Fibroblast of the aortic adventitia (primary cell): ENCODE measurements around the gene MICU1. TPM values are rescaled to one million over a fixed set of nuclear protein-coding genes. Genes with fewer than 3 reads are reported as not detected.

Source experiments
- DNase-seq: peaks from one replicate; pipeline ENCODE4 v3.0.0-alpha.2; 2010; ENCODE audit warnings: low read depth
- H3K4me3 ChIP-seq: 2 replicates; pipeline ENCODE4 v1.5.1; 2011; ENCODE audit warnings: low read depth, mild to moderate bottlenecking, control low read depth, low read length, moderate library complexity
- CTCF ChIP-seq: IDR thresholded peaks from 2 replicates; pipeline ENCODE4 v1.5.1; 2011; ENCODE audit warnings: mild to moderate bottlenecking, low read length, control low read depth, inconsistent platforms; ENCODE audit not compliant: insufficient read depth
- total RNA-seq: library from RNA; depleted of rRNA; stranded (reverse); fragments of >200 nt; gene quantifications from 2 replicates; pipeline ENCODE4 v1.2.3, GENCODE V29; 2012; ENCODE audit warnings: low replicate concordance

Gene MICU1
- total RNA-seq, 1 donor = 58.3 TPM

DNA sequence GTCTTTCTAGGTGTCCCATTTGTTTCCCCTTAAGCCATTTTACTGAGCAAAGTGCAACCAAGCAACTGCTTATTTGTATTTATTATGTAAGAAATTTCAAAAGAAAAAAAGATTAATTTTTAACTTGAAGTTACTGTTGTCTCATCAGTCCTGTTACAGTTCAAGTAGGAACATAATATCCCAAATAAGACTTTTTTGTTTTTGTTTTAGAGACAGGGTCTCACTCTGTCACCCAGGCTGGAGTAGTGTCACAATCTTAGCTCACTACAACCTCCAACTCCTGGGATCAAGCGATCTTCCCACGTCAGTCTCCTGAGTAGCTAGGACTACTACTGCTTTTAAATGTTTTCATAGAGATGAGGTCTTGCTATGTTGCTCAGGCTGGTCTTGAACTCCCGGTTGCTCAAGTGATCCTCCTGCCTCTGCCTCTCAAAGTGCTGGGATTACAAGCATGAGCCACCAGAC, 101.9 kb downstream of the MICU1 start:
- H3K4me3 ChIP-seq = no peak overlapping the region
- DNase-seq = no peak
- TF ChIP-seq CTCF = no peak

DNA sequence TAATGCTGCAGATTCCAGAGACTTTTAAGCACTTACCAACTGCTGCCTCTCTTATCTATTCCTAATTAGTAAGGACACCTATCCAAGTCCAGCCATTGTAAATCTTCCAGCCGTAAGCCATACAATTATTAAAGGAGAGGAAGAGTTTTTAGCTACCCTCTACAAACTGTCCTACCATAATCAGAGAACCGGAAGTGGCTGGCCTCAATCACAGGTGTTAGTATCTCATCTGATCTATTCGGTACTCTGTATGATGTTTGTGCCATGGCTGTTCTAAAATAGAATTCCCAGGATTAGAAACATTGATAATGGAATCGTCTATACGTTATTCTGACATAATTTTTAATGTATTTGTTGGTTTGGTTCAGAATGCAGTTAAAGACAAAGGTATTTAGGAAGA, 102.8 kb downstream of the MICU1 start:
- no peak for TF ChIP-seq CTCF
- no peak for DNase-seq
- H3K4me3 ChIP-seq = no peak overlapping the region

- no peak overlapping the region for H3K4me3 ChIP-seq
- TF ChIP-seq CTCF = no peak
- no peak for DNase-seq
These were observed 108.6 kb downstream of the MICU1 start for GRCh38 chr10:72517244-72517643.

DNA sequence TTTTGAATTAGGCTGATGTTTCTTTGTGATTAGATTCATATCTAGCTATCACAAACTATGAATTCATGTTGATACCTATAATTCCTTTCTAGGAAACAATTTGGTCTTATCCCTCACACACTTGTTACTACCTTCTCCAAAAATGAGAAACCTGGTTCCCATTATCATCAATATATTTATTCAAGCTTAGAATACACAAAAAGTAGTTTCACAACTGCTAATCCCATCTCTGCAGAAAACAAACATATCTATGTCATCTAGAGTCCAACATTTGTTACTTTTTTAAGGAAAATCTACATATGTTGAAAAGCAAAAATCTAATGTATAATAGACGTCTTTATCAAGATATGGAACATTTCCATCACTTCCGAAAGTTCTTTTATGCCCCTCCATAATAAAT, 110.4 kb downstream of the MICU1 start:
- DNase-seq = no peak
- H3K4me3 ChIP-seq = no peak overlapping the region
- TF ChIP-seq CTCF = no peak

DNA sequence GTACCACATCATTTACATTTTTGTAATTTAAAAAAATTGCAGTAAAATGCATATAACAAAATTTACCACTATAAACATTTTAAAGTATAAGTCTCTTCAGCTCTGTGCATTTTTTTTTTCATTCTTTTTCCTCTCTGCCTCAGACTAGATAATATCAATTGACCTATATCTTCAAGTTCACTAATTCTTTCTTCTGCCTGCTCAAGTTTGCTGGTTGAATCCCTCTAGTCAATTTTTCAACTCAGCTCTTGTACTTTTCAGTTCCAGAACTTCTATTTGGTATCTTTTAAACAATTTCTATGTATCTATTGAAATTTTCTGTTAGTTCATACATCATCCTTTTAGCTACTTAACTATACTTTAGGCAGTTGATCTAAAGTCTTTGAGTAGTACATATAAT, 112.0 kb downstream of the MICU1 start:
- TF ChIP-seq CTCF = no peak
- H3K4me3 ChIP-seq = no peak overlapping the region
- DNase-seq = no peak

GRCh38 chr10:72511459-72511858, 114.4 kb downstream of the MICU1 start:
- TF ChIP-seq CTCF = no peak

DNA sequence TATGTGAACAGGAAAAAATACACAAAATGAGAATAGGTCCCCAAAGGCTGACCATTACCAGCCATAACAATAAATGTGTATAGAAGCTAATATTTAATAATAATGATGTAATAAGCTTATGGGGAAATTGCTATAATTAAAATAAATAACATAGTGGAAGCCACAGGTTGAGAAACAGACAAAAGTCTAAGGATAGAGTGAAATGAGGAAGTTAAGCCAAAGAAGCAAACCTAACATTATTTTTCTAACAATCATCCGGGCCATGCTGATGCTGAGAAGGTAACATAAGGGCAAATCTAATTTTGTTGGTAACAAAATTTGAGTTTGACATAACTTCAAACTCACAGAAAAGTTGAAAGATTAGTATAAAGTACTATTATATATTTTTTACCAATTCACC, 115.9 kb downstream of the MICU1 start:
- DNase-seq = no peak
- no peak for TF ChIP-seq CTCF
- H3K4me3 ChIP-seq = no peak overlapping the region

More at GRCh38 chr10:72511459-72511858, 114.4 kb downstream of the MICU1 start:
- H3K4me3 ChIP-seq = no peak overlapping the region
- DNase-seq = no peak
